Gastrocnemius medialis (tissue), 4 donors: Measurements from ENCODE around the gene INPP5E.

Experiments
- CTCF ChIP-seq, 5 experiments: fragments of 450-650 bp in 3 of 5; fragments of 200-600 bp in 2 of 5; sonication (generic) in 2 of 5; IDR thresholded peaks in 4 of 5; conservative IDR thresholded peaks in 1 of 5; 1 replicate in 4 of 5; 2 replicates in 1 of 5; pipeline ENCODE4 v1.5.1; 2016 to 2019; ENCODE audit warnings: antibody characterized with exemption in 5 of 5, mild to moderate bottlenecking in 3 of 5, moderate library complexity in 3 of 5
- POLR2A ChIP-seq, 2 donors: fragments of 450-650 bp; IDR thresholded peaks; one replicate each; pipeline ENCODE4 v1.6.1; 2017; ENCODE audit warnings: antibody characterized with exemption in 2 of 2, mild to moderate bottlenecking in 2 of 2, moderate library complexity in 2 of 2

- TF ChIP-seq POLR2A (IDR thresholded peaks at IDR 0.05) (peak; percentile 83 to 94), CTCF (IDR thresholded peaks at IDR 0.05 in 4 of 5, conservative IDR thresholded peaks at IDR 0.05 in 1 of 5) (no peak)
These were observed 29.0 kb downstream of the INPP5E start, which contains the start of the genes ENTR1 and PMPCA for GRCh38 chr9:136410500-136411287.
